HepG2 (cell line): Measurements from ENCODE around the gene ALMS1.

Source experiments
- HMG20A ChIP-seq: IDR thresholded peaks from 2 replicates; pipeline ENCODE4 v1.6.1; 2016; ENCODE audit warnings: borderline replicate concordance
- JUNB ChIP-seq: sonication (generic); formaldehyde crosslinking; IDR thresholded peaks from 2 replicates; pipeline ENCODE4 v1.8.0; 2022; ENCODE audit warnings: missing genetic modification reagents, mild to moderate bottlenecking, borderline replicate concordance
- MEF2D ChIP-seq: sonication (generic); formaldehyde crosslinking; IDR thresholded peaks from 2 replicates; pipeline ENCODE4 v1.5.1; 2020; ENCODE audit warnings: mild to moderate bottlenecking, missing genetic modification reagents
- NFRKB ChIP-seq: fragments of 450-650 bp; IDR thresholded peaks from 2 replicates; pipeline ENCODE4 v1.6.1; 2017
- NR2F6 ChIP-seq, 2 experiments: IDR thresholded peaks; 2 replicates each; pipeline ENCODE4 v1.6.1; 2016; ENCODE audit warnings: antibody characterized with exemption in 1 of 2, mild to moderate bottlenecking in 1 of 2
- POLR2A ChIP-seq, 2 experiments: IDR thresholded peaks; 2 replicates each; pipeline ENCODE4 v1.6.1; 2011; ENCODE audit warnings: low read depth in 2 of 2, low read length in 2 of 2, mild to moderate bottlenecking in 1 of 2, moderate library complexity in 1 of 2; ENCODE audit not compliant: insufficient read depth in 1 of 2
- TGIF2 ChIP-seq: IDR thresholded peaks from 2 replicates; pipeline ENCODE4 v1.6.1; 2016; ENCODE audit warnings: control low read depth, missing compliant biosample characterization
- ZNF121 ChIP-seq: sonication (generic); formaldehyde crosslinking; IDR thresholded peaks from 2 replicates; pipeline ENCODE4 v1.5.0; 2020; ENCODE audit warnings: mild to moderate bottlenecking, missing genetic modification reagents
- ZNF354B ChIP-seq: sonication (generic); formaldehyde crosslinking; IDR thresholded peaks from 2 replicates; pipeline ENCODE4 v1.8.0; 2022; ENCODE audit warnings: mild to moderate bottlenecking, missing genetic modification reagents
- ZNF570 ChIP-seq: sonication (generic); formaldehyde crosslinking; IDR thresholded peaks from 2 replicates; pipeline ENCODE4 v1.4.0; 2020; ENCODE audit warnings: mild to moderate bottlenecking, missing genetic modification reagents, borderline replicate concordance
- TF ChIP-seq, protein P1 (sequence below): sonication (generic); formaldehyde crosslinking; IDR thresholded peaks from 2 replicates; pipeline ENCODE4 v1.5.0; 2020; ENCODE audit warnings: mild to moderate bottlenecking, missing genetic modification reagents, moderate library complexity
- TF ChIP-seq, protein P2 (sequence below): sonication (generic); formaldehyde crosslinking; IDR thresholded peaks from 2 replicates; pipeline ENCODE4 v1.4.0; 2020; ENCODE audit warnings: mild to moderate bottlenecking, missing genetic modification reagents
- TF ChIP-seq, protein P3 (sequence below): sonication (generic); formaldehyde crosslinking; IDR thresholded peaks from 2 replicates; pipeline ENCODE4 v1.9.0; 2021; ENCODE audit warnings: mild to moderate bottlenecking, missing genetic modification reagents

DNA sequence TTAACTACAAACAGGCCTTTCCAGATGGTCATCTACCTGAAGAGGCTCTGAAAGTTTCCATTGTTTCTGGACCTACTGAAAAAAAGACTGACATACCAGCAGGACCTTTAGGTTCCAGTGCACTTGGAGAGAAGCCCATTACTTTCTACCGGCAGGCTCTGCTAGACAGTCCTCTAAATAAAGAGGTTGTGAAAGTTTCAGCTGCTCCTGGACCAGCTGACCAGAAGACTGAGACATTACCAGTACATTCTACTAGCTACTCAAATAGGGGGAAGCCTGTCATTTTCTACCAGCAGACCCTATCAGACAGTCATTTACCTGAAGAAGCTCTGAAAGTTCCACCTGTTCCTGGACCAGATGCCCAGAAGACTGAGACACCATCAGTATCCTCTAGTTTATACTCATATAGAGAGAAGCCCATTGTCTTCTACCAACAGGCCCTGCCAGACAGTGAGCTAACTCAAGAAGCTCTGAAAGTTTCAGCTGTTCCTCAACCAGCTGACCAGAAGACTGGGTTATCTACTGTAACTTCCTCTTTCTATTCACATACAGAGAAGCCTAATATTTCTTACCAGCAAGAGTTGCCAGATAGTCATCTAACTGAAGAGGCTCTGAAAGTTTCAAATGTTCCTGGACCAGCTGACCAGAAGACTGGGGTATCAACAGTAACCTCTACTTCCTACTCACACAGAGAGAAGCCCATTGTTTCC, 65.8 kb downstream of the ALMS1 start:
- TF ChIP-seq TGIF2 (no peak), ZNF354B (CRISPR knock-in tag) (no peak), NR2F6 (IDR thresholded peaks at IDR 0.05) (no peak), NR2F6 (CRISPR knock-in tag; IDR thresholded peaks at IDR 0.05) (no peak), NFRKB (no peak), ZNF121 (CRISPR knock-in tag) (no peak), HMG20A (CRISPR knock-in tag) (no peak), ZNF570 (no peak), JUNB (no peak), MEF2D (CRISPR knock-in tag) (no peak), POLR2A (IDR thresholded peaks at IDR 0.05; ENCODE audit: insufficient read depth in 1 of 2, low read depth in 2 of 2, low read length in 2 of 2) (no peak)
- TF ChIP-seq, protein P1, sequence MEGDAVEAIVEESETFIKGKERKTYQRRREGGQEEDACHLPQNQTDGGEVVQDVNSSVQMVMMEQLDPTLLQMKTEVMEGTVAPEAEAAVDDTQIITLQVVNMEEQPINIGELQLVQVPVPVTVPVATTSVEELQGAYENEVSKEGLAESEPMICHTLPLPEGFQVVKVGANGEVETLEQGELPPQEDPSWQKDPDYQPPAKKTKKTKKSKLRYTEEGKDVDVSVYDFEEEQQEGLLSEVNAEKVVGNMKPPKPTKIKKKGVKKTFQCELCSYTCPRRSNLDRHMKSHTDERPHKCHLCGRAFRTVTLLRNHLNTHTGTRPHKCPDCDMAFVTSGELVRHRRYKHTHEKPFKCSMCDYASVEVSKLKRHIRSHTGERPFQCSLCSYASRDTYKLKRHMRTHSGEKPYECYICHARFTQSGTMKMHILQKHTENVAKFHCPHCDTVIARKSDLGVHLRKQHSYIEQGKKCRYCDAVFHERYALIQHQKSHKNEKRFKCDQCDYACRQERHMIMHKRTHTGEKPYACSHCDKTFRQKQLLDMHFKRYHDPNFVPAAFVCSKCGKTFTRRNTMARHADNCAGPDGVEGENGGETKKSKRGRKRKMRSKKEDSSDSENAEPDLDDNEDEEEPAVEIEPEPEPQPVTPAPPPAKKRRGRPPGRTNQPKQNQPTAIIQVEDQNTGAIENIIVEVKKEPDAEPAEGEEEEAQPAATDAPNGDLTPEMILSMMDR (CRISPR knock-in tag): no peak
- TF ChIP-seq, protein P2, sequence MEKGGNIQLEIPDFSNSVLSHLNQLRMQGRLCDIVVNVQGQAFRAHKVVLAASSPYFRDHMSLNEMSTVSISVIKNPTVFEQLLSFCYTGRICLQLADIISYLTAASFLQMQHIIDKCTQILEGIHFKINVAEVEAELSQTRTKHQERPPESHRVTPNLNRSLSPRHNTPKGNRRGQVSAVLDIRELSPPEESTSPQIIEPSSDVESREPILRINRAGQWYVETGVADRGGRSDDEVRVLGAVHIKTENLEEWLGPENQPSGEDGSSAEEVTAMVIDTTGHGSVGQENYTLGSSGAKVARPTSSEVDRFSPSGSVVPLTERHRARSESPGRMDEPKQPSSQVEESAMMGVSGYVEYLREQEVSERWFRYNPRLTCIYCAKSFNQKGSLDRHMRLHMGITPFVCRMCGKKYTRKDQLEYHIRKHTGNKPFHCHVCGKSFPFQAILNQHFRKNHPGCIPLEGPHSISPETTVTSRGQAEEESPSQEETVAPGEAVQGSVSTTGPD (CRISPR knock-in tag): no peak
- TF ChIP-seq, protein P3, sequence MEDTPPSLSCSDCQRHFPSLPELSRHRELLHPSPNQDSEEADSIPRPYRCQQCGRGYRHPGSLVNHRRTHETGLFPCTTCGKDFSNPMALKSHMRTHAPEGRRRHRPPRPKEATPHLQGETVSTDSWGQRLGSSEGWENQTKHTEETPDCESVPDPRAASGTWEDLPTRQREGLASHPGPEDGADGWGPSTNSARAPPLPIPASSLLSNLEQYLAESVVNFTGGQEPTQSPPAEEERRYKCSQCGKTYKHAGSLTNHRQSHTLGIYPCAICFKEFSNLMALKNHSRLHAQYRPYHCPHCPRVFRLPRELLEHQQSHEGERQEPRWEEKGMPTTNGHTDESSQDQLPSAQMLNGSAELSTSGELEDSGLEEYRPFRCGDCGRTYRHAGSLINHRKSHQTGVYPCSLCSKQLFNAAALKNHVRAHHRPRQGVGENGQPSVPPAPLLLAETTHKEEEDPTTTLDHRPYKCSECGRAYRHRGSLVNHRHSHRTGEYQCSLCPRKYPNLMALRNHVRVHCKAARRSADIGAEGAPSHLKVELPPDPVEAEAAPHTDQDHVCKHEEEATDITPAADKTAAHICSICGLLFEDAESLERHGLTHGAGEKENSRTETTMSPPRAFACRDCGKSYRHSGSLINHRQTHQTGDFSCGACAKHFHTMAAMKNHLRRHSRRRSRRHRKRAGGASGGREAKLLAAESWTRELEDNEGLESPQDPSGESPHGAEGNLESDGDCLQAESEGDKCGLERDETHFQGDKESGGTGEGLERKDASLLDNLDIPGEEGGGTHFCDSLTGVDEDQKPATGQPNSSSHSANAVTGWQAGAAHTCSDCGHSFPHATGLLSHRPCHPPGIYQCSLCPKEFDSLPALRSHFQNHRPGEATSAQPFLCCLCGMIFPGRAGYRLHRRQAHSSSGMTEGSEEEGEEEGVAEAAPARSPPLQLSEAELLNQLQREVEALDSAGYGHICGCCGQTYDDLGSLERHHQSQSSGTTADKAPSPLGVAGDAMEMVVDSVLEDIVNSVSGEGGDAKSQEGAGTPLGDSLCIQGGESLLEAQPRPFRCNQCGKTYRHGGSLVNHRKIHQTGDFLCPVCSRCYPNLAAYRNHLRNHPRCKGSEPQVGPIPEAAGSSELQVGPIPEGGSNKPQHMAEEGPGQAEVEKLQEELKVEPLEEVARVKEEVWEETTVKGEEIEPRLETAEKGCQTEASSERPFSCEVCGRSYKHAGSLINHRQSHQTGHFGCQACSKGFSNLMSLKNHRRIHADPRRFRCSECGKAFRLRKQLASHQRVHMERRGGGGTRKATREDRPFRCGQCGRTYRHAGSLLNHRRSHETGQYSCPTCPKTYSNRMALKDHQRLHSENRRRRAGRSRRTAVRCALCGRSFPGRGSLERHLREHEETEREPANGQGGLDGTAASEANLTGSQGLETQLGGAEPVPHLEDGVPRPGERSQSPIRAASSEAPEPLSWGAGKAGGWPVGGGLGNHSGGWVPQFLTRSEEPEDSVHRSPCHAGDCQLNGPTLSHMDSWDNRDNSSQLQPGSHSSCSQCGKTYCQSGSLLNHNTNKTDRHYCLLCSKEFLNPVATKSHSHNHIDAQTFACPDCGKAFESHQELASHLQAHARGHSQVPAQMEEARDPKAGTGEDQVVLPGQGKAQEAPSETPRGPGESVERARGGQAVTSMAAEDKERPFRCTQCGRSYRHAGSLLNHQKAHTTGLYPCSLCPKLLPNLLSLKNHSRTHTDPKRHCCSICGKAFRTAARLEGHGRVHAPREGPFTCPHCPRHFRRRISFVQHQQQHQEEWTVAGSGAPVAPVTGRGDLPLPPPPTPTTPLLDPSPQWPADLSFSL (CRISPR knock-in tag): no peak
